Astrocyte of the cerebellum (primary cell): ENCODE results near the gene TERB1.
A peak's percentile ranks its signal among the peaks of the same experiment; 100 is the strongest.

Experiments
- DNase-seq: peaks from one replicate; pipeline ENCODE4 v3.0.0-alpha.2; 2011; ENCODE audit warnings: low read depth
- H3K4me3 ChIP-seq: 2 replicates; pipeline ENCODE4 v1.5.1; 2011; ENCODE audit warnings: mild to moderate bottlenecking, low read depth, low read length, moderate library complexity
- CTCF ChIP-seq: IDR thresholded peaks from 2 replicates; pipeline ENCODE4 v1.5.1; 2012; ENCODE audit warnings: low read length, low read depth, moderate library complexity, mild to moderate bottlenecking; ENCODE audit errors: missing control alignments
- in situ Hi-C: cut with HindIII; loops from 2 replicates; pipeline ENCODE4 v1.10.0; 2017; ENCODE audit warnings: low sequenced_read_pairs

Gene TERB1

GRCh38 chr16:66752379-66752778, 49.0 kb downstream of the TERB1 start:
- TF ChIP-seq CTCF, result no peak
- no peak overlapping the region for H3K4me3 ChIP-seq
- in situ Hi-C loops, result no loop called here
- no peak for DNase-seq

GRCh38 chr16:66751992-66752322, 49.4 kb downstream of the TERB1 start:
- peak overlapping the region; percentile 76 for H3K4me3 ChIP-seq
- in situ Hi-C loops, result no loop called here
- TF ChIP-seq CTCF, result no peak
- DNase-seq, result no peak

DNA sequence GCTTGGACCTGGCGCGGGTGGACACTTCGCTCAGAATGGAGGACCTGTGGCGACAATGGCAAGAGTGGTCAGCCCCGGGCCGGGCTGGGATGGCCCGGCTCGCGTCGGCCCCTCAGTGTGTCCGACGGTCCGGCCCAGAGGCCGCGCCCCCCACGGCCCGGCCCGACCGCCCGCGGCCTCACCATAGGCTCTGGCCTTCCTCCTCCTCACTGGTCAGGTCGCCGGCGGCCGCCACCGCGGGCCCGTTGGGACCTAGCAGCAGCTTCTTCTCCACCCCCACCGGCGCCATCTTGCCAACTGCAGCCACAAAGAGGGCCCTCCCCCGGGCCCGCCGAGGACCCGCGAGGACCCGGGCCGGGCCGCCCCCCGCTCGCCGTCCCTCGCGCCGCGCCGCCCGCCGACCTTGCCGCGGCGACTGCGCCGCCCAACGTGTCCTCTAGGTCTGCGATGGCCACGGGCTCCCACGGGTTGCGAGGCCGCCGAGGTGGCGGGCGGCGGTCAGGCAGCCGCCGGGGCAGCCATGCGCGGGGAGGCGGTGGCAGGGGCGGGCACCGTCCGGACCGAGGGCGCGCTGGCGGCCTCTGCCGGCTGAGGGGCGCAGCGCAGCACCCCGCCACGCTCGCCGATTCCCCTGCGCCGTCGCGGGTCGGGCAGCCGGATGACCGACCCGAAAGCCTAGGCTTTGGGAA, 49.9 kb downstream of the TERB1 start, which contains the start of gene DYNC1LI2:
DYNC1LI2 (minus strand) TSS at position 307 of the 689 bp plus-strand sequence; CDS start at position 289, 18 bp downstream.
- DNase-seq, result peak; percentile 24
- peak; percentile 66 for TF ChIP-seq CTCF
- H3K4me3 ChIP-seq, result peak within 1 kb of the TSS; percentile 76
- in situ Hi-C loops, result no loop called here

DNA sequence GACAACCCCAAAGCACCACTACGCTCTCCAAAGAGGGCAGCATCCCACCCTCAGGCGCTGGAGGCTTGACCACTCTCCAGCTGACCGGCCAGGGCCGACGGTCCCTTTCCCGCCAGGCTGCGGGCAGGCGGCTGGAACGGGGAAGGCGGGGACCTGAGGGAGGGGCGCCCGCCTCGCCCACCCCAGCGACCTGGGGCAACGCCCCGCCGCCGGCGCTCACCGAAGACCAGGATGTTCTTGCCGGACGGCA, 50.4 kb downstream of the TERB1 start:
- in situ Hi-C loops, result no loop called here
- DNase-seq, result no peak
- H3K4me3 ChIP-seq, result peak overlapping the region; percentile 76
- TF ChIP-seq CTCF, result no peak

- TF ChIP-seq CTCF, result no peak
- in situ Hi-C loops, result no loop called here
- H3K4me3 ChIP-seq, result peak overlapping the region; percentile 76
- no peak for DNase-seq
These were observed 50.9 kb downstream of the TERB1 start for GRCh38 chr16:66750279-66751052.

DNA sequence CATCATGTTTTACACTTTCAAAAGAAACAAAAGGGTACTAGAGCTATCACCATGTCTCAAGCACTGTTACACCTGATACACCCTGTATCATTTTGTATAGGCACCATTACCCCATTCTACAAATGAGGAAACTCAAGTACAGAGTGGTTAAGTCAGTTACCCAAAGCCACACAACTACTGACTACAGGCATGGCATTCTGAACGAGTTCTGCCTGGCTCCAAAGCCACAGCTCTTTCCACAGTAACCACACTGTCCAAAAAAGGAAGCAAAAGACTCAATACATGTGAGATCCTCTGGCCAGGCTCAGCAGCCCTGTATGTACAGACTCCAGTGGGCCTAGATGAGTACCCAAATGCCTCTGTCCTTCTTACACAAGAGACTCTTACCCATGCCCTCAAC, 54.7 kb downstream of the TERB1 start:
- no peak for DNase-seq
- in situ Hi-C loops, result no loop called here
- no peak for TF ChIP-seq CTCF
- no peak overlapping the region for H3K4me3 ChIP-seq
